ENCODE measurements around the gene AMMECR1.

Gene AMMECR1

DNA sequence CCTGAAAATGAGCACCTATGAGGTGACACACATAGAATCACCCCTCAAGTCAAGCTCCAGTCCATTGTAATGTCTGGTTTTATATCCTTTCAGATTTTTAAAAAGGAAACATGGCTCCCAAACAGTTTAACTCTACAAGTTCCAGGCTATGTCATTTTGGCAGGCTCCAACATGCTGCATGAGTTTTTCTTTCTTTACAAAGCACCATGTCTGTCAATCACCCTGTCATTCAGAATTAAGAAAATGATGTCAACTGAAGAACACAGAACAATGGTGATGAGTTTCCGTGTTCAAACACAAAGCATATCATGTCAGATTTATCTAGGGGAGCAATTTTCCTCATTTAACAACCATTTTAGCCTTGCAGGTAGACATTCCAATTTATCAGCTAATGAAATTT lies 106.5 kb downstream of the AMMECR1 start:
- DNase-seq (ENCODE audit: low read depth): no peak

DNA sequence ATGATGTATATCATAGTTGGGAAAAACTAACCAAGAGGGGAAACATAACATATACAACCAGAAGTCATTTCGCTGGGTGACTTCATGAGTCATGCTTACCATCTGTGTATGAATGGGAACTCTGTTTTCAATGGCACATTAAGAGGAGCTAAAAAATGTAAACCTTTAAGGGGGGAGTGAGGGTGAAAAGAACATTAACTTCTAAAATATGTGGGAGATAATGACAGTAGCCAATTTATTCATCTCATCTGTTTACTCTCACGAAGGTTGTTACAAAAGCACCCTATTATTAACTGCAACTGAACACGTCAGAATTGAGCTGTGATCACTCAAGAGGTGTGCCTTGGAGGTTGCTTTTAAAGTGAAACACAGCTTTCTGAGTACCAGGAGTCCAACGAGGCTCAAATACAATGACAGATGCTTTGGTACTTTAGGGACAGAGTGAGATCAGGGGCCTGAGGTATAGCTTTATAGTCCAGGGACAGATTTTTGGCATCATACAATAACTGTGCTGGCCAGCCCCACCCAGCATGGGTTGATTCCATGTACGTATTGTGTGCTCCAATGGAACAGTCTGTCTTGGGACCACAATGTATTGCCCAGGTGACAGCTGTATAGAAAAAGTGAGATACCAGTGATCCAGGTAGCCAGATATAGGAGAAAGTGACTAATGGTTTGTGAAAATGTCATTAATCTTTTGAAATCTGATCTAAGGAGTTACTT lies 107.3 kb downstream of the AMMECR1 start:
- no peak for DNase-seq (ENCODE audit: low read depth)

- DNase-seq (ENCODE audit: low read depth): no peak
Measured at GRCh38 chrX:110208092-110208491, 109.8 kb downstream of the AMMECR1 start.

DNA sequence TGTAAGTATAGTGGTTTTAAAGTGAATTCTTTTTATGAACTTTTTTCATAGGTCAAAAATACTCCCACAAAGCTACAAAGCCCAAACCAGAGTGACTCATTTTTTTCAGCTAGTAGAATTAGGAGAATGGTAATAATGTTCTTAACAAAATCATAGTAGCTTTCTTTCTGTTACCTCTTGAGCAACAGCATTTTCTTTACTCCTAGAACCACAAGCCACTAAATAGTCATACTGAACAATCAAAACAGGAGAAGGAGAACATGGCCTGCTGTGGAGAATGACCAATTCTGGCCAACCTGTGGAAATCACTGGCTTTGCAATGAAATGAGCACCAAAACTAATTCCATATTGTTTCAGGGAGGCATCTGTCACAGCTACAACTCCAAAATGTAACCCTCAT lies 112.9 kb downstream of the AMMECR1 start:
- DNase-seq (ENCODE audit: low read depth): no peak

DNA sequence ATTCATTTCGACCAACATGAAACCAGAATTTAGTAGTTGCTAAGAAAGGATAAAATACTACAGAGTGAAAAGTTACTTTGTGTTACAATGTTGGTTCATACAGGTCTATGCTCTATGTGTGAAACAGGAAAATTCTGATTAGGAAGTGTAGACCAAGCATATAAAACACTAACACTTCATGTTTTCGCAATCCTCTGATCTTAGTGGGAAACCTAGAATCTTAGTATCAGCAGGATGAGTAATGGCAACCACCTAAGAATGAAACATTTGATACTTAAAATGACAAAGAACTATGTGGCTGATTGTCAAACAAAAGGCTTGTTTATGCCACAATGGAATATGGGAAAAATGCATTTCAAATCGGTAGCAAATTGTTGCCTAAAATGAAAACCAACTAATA lies 116.1 kb downstream of the AMMECR1 start:
- no peak for DNase-seq (ENCODE audit: low read depth)

DNA sequence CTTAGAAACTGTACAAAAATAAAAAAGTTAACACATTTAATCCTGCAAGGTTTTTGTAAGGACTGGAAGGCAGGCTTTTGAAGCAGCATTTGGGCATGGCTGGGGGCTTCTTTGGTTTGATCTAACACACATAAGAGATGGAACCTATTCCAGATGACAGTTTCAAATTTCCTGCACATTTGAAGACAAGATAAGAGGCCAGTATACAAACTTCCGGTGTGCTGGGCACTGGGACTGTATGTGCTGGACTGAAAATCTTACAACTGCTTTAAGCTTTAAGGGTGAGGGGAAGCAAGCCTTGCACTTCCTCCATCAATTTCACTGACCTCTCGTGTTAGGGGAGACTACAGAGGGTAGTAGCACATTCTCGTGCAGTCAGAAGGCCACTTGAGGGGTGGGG lies 122.9 kb downstream of the AMMECR1 start:
- no peak for DNase-seq (ENCODE audit: low read depth)

- DNase-seq (ENCODE audit: low read depth): no peak
Measured at GRCh38 chrX:110192516-110192915, 125.4 kb downstream of the AMMECR1 start.

DNA sequence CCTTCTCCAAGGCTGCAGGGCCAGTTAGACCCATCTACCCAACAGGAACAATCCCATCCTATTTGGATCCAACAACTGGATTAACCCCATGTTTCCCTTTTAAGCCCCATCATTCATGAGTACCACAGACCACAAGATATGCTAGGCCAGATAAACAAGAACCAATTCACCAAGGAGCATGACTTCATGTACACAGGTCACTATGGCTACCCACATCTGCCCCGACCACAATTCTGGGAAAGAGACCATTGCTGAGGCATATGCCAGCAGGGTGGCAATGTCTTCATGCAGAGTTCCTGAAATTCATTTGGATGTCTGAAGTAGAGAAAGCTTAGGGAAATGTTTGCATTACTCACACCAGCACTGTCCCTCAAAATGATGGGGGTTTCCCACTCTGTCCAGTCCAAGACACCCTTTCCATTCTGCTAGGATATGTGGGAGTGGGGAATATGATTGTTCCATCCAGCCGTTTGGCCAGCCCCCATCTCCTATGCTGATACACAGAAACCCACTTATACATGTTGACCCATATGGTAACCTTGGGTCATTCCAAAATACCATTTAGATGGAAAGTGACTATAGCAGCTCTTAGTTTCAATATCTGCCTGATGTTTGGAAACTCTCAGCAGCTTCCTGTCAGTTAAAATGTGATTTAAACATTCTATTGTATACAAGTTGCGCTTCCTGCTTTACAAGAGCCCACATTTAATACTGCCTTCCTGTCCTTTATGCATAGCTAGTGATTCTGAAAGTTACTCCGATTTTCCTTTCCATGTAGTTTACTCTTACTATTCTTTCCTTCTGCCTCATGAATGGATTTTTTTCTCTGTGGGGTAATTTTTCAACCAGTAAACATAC lies 129.0 kb downstream of the AMMECR1 start:
- no peak for DNase-seq (ENCODE audit: low read depth)

DNA sequence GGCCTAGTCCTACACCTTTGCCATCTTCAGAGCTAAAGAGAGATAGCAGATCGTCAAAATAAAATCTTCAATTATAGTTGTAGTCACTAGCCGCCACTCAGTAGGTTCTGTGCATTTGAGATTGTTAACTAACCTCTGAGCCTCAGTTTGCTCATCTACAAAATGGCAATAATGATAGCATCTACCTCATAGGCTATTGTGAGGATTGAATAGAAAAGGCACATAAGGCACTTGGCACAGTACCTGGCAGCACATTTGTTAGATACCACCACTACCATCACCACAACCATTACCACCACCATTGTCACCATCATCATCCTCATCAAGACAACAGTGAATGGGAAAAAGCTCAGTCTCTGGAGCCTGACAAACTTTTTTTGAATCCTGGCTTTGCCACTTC lies 134.6 kb downstream of the AMMECR1 start:
- no peak for DNase-seq (ENCODE audit: low read depth)

DNA sequence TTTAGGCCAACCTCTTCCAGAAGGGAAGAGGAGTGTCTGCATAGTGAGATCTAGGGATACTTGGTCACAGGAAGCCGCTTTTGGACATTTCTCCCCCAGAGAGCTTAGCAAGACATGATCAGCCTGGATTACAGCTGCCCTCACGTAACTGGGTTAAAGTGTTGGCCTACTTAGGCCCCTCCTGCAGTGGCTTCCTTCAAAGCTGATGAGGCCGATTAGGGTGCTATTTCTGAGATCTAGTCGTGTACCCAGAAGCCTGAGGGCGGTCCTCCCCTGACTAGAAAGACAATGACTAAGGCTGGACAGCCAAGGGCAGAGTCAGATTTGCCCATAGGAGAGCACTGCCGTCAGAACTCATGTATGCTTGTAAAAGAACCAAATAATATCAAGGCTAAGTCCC lies 135.0 kb downstream of the AMMECR1 start:
- no peak for DNase-seq (ENCODE audit: low read depth)

GRCh38 chrX:110182362-110182761 lies 135.5 kb downstream of the AMMECR1 start:
- DNase-seq (ENCODE audit: low read depth): no peak

GRCh38 chrX:110181459-110182137 lies 136.3 kb downstream of the AMMECR1 start:
- no peak for DNase-seq (ENCODE audit: low read depth)

GRCh38 chrX:110180928-110181310 lies 137.0 kb downstream of the AMMECR1 start:
- DNase-seq (ENCODE audit: low read depth): no peak

GRCh38 chrX:110180176-110180927 lies 137.5 kb downstream of the AMMECR1 start:
- DNase-seq (ENCODE audit: low read depth): no peak

DNA sequence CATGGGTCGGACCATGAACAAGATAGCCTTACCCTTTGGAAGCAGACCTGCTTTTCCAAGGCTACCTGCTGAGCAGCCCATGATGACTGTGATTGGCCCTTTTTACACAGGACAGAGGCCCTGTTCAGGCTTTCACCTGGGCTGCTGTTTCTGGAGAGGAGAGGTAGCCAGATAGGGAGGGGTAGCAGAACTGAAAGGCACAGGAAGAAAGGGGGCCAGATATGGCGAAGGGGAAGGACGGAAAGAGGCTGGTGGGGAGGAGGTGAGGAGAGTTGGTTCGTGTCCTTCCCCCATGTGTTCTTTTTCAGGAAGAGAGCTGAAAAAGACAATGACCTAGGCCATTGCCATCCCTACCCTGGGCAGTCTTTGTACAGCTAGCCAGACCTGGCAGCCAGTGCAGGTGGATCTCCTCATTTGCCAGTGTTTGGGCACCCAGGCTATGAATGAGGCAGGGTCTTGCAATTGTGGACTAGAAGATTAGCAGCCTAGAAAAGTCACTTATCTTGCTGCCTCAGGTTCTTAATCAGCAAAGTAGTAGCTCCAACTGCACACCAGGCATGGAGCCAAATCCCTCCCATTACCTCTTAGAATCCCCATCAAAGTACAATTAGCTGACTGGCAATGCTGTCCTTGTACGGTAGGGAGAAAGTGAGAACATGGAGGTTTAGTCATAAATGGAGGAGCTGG lies 139.6 kb downstream of the AMMECR1 start:
- DNase-seq (ENCODE audit: low read depth): no peak

DNA sequence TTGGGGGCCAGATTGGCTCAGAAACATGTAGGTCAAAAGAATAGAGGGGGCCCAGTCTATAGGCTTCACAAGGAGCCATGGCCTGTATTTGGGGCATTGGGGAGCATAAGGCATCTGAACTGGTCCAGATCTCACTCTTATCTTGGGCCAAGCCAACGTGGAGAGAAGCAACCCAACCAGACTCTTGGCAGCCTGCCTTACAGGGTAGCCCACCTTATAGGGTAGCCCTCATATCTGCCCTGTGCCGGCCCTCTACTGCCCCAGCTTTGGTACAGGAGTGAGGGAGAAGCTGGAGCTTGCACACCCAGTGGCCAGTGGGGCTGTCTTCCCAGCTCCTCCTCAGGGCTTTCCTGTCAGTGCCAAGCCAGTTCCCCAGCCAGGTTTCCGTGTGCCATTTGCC lies 142.2 kb downstream of the AMMECR1 start:
- no peak for DNase-seq (ENCODE audit: low read depth)

DNA sequence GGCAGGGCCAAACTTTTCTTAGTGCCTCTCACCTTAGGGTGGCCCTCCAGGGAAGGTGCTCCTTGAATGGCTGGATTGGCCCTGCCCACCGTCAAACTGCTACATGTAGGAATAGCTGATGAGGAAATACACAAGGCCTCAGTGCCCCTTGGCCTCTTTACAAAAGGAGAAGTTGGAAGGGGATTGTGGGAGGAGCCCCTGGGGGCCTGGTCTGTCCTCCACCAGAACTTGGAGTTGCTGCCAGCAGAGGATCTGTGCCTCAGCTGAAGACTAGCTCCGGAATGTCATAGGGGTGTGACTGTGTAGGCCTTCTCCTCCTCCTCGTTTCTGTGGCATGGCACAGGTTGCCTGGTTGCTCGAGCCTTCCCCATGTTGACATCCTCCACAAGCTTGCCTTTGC lies 142.7 kb downstream of the AMMECR1 start:
- DNase-seq (ENCODE audit: low read depth): no peak

GRCh38 chrX:110173192-110174175 lies 144.4 kb downstream of the AMMECR1 start:
- DNase-seq (ENCODE audit: low read depth): no peak

- DNase-seq (ENCODE audit: low read depth): no peak
Measured at GRCh38 chrX:110172215-110172614, 145.7 kb downstream of the AMMECR1 start.

GRCh38 chrX:110171442-110171841 lies 146.4 kb downstream of the AMMECR1 start:
- no peak for DNase-seq (ENCODE audit: low read depth)

Data from activated T-cell treated with anti-CD3 and anti-CD28 coated beads for 24 hours (primary cell).